Femur (tissue), 1 donor: ENCODE results near the gene ATP8A1.
"Not testable (repeated sequence)": the region's sequence is repeated elsewhere in the genome, so short reads cannot be mapped to it uniquely, and the experiment has no call there.

ENCODE experiments used
- DNase-seq: peaks from one replicate; pipeline ENCODE4 v3.0.0-alpha.2; 2017

Gene ATP8A1

GRCh38 chr4:42461216-42461615 lies 195.7 kb downstream of the ATP8A1 start:
- DNase-seq: not testable (repeated sequence)

GRCh38 chr4:42460043-42460442 lies 196.9 kb downstream of the ATP8A1 start:
- DNase-seq: no peak

DNA sequence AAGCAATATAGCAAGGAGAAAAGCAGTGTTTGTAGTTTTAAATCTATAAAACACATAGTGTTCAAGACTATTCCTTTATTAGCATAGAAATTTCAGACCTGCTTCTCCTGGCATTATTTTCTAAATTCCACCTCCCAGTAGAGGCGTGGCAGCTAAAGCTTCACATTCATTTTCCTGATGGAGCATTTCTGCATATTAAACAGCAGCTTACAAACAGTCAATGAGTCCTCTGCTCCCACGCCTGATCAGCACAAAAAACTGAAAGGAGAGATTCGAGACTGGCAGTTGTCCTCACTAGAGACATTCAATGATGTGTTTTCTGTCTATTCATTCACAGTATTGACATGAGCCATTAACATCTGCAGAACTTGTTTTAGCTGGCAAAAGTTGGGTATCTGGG lies 198.2 kb downstream of the ATP8A1 start:
- DNase-seq: no peak

DNA sequence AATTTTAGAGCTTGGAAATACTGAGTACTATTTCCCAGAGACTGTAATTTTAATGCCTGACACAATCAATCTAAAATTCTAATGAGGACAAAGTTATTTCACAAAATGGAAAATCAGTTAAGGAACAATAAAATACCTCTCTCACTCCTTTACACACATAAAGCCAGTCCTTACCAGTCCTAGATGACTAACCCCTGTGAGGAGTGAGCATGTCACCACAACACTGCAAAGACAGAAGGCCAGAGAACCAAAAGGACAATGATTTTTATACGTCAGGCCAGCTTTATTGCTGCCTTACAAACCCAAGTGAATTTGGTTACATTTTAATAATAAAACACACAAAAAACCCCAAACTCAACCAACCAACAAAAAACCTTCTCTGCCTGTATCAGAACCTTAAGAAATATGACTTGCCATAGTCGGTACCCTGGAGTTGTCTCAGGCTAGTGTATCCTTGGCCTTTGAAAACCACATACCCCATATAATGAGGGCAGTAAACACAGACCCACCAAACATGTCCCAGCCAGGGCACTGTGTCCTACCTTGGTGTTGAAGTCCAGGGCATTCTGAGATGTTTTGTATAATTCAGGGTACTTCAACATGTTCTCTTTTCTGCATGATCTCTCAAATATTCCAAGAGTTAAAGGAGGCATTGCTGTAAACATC lies 202.0 kb downstream of the ATP8A1 start:
- DNase-seq: no peak

DNA sequence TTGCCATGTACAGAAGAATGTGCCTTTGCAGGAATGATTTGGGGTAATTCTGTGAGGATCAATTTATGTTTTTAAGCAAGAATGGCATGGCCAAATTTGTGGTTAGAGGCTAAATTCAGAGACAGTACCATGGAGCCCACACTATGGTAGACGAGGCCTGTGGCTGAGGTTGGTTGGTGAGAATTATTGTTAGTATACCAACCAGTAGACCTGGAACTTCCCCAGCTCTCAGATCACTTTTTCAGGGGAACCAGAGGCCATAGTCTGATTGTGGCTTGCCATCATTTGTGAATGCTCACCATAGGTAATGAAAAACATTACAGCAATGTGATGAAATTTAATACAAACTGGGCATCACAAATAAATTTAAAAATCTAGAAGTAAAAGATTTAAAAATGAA lies 203.3 kb downstream of the ATP8A1 start:
- no peak for DNase-seq

GRCh38 chr4:42452823-42453222 lies 204.1 kb downstream of the ATP8A1 start:
- no peak for DNase-seq

DNA sequence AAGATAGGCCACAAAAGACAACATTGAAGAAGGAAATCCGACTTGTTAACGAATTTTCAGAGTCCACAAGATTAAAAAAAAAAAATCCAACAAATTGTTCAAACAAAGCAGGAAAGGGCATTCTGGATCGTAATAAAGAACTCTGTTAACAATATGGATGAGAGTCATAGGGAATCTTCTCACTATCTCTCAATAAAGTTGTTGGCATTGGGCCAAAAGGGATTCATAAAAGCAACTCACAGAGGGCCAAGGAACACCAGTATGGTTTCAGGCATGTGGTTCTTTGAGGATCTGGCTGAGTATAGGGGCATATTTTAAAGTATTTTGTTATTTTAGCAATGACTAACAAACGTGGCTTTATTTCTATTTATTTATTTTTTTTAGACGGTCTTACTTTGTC lies 210.1 kb downstream of the ATP8A1 start:
- DNase-seq: no peak

- no peak for DNase-seq
Measured at GRCh38 chr4:42445038-42445437, 211.9 kb downstream of the ATP8A1 start.

GRCh38 chr4:42442601-42443000 lies 214.3 kb downstream of the ATP8A1 start:
- DNase-seq: no peak

GRCh38 chr4:42440083-42440482 lies 216.8 kb downstream of the ATP8A1 start:
- no peak for DNase-seq

DNA sequence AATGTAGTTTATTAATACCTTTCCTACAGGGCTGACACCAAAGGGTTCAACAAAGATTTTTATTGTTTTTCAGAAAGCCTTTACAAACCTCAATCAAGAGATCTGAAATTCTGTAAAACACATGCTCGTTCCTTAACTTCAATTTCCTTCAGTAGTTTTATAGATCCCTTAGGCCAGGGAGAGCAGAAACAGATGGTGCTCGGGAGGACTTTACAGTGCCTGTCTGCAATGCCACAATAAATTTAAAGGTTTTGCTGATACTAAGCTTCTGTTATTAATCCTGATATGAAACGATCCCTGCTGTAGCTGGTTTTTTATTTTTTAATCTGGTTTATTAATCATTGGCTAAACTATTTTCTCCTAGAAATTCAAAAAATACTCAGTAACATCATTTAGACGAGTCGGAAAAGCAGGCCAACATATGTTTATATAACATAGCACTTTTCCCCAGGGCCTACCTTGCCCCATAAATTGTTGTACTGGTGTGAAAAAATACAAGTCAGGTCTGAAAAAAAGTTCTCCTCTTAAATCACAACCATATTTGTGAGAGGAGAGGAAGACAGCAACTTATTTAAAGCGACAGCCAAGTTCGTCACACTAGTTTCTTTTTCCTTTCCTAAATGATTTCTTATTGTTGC lies 219.9 kb downstream of the ATP8A1 start:
- DNase-seq: no peak

- DNase-seq: no peak
Measured at GRCh38 chr4:42428036-42428435, 228.9 kb downstream of the ATP8A1 start.

GRCh38 chr4:42425146-42426065 lies 231.5 kb downstream of the ATP8A1 start:
- DNase-seq: no peak

DNA sequence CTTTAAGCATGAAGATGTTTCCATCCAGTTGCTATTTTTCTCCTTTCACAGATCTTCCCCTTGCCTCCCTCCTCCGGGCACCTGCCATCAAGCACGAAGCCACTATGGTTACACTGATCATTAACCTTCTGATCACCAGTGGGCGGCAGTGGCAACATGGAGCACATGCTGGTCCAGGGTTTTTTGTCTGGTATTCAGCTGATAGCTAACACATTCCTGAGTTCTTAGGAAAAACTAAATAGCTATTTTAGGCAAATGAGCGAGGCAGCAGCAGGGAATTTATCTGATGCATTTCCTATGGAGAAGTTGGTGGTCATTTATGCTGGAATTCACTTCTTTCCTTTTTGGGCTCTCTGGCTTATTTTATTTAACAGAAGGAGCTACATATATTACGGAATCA lies 236.8 kb downstream of the ATP8A1 start:
- no peak for DNase-seq

DNA sequence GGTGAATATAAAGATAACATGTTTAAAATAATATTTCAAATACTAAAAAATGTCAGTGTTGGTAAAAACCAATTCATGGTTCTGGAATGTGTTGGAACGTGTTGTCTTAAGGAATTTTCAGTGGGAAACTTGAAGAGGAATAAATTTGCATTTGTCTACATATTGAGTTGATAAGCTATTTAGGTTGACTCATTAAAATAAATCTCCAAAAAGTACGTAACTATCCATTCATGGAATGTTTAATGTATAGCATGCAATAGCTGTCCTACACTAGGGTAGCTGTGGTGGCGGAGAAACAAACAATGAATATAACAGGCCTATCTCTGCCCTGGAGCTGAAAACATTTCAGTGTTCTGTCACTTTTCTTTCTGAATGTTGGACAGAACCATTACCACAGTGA lies 239.4 kb downstream of the ATP8A1 start:
- DNase-seq: no peak

GRCh38 chr4:42416017-42416416 lies 240.9 kb downstream of the ATP8A1 start:
- no peak for DNase-seq

DNA sequence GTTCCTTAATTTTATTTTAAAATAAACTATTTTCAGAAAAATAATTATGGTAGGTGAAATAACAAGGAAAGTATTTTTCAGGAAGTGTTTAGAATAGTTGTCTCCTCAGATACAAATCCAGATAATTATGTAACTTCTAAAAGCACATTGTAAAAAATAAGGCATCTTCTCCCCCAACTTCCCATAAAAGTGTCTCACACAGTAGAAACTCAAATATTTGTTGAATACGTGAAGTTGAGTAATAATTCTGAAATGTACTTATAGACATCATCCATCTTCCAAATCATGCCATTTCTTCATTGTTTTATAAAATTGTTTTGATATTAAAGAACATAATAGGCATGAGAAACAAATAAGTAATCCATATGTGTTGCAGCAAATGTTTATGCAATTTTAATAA lies 241.6 kb downstream of the ATP8A1 start:
- no peak for DNase-seq

DNA sequence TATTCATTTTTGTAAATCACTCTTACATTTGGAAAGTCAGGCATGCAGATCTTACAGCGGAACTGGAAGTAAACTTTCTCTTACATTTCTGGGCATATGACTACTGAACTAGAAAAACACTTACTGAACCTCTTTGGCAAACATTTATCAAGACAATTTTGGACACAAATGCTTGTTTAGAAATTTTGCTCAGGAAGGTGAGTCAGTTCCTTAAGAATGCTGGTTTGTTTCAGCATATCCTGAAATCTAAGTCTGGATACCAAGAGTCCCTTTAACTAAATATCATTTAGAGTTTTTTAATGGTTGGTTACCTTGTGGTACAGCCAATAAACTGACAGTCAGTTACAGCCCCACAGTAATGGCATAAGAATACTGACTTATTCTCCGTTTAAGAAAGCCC lies 244.7 kb downstream of the ATP8A1 start:
- no peak for DNase-seq

DNA sequence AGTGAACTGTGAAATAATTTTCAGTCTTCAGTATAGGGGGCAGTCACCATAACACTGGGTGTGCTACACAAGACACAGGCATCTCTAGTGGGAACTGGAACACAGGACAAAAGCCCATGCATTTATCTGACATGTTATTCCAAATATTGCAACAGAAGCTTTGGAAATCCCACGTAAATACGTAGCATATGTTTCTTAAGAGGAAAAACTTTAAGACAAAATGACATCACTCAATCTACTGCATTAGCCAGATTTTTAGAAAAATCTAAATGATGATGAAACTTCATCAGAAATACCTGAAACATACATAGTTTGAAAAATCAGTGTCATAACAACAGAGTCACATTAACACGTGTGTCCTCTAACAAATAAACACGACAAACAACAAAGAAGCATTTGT lies 245.1 kb downstream of the ATP8A1 start:
- no peak for DNase-seq

GRCh38 chr4:42410446-42410845 lies 246.5 kb downstream of the ATP8A1 start:
- no peak for DNase-seq

DNA sequence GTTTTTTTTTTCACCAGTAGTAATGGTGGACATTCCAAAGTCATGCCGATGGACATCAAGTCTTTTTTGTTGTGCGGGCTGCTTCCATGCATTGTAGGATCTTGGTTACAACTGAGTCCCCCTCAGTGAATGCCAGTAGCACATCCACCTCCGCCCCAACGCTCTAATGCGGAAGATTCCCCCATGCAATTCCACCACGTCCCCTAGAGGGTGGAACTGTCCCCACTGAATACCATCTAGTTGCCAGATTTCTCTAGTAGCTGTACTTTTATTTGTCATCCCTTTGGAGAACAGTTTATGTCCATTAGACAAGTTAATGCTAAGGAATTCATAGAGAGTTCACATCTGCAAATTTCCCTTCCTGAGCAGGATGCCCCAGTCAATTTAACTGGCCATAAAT lies 252.9 kb downstream of the ATP8A1 start:
- no peak for DNase-seq

DNA sequence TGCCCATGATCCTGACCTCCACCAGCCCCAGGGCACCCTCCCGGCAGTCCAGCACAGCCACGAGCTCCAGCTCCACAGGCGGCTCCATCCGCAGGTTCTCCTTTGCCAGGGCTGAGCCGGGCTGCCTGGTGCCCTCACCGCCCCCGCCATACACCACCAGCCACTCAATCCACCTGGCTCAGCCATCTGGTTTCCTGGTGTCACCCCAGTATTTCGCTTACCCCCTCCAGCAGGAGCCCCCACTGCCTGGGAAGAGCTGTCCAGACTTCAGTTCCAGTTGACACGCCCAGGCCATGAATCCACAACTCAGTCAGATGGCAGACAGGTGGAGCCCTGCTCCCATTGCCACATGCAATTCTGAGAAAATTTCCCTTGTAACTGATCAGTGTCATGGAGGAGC lies 255.7 kb downstream of the ATP8A1 start:
- no peak for DNase-seq

DNA sequence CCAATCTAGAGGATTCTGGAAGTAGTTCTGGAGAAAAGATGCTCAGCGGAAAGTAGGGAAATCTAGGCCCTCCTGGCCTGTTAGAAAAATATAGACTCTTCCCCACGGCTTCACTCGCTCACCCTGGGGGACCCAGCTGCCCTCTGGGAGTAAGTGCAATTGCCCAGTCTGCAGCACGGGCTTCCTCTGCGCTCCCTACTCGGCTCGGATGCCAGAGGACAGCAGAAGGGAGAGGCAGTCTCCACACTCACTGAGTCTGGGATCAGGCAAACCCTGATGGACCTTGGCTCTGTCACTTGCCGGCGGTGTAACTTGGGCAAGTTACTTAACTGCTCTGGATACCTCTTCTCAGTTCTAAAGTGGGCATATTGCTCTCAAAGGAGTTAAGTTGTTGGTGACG lies 257.5 kb downstream of the ATP8A1 start:
- no peak for DNase-seq

GRCh38 chr4:42398871-42399331 lies 258.0 kb downstream of the ATP8A1 start:
- DNase-seq: peak; percentile 21
